ENCODE results near the gene CALY. TPM values are rescaled to one million over a fixed set of nuclear protein-coding genes. Genes with fewer than 3 reads are reported as not detected.

CALY gene
- polyA plus RNA-seq, 2 of the 4 experiments (the other 2 are of a cell fraction): 0.30 to 0.63 TPM

- FAIRE-seq: no peak
- Histone ChIP-seq H3K9me3 (no peaks in the 10 kb centered on the region), H3K4me1 (peaks cover 17% of the 10 kb centered on the region), H3K4me3 (no peak overlapping the region), H3K4me2 (no peak overlapping the region), H3K27ac (no peak overlapping the region)
- ChIA-PET POLR2A (no interaction called here), CTCF (interaction anchor here (1.2 to 1.8 kb wide), 3 partner anchors 7 to 19 kb away, joined by 5 to 6 read pairs (median 5); no protein-coding TSS in a partner anchor)
- 90% methylated on average over 8 of the region's 8 CpGs for WGBS (ENCODE audit: missing lambda C conversion rate)
- TF ChIP-seq MAFK (IDR thresholded peaks at IDR 0.05; ENCODE audit: partially characterized antibody): peak; percentile 14
- TF ChIP-seq TFCP2L1 (CRISPR knock-in tag; IDR thresholded peaks at IDR 0.05): no peak
- no peak for ATAC-seq
- no peak for DNase-seq (ENCODE audit: low read depth in 1 of 2, low spot score in 1 of 2)
These were observed 25.9 kb downstream of the CALY start for GRCh38 chr10:133310789-133311188.

- POLR2A ChIA-PET: no interaction called here
- ATAC-seq: no peak
- TF ChIP-seq ESRRA (IDR thresholded peaks at IDR 0.05; ENCODE audit: borderline replicate concordance, low read length) (no peak), ZFP36 (IDR thresholded peaks at IDR 0.05; ENCODE audit: borderline replicate concordance, partially characterized antibody) (no peak), CBX2 (IDR thresholded peaks at IDR 0.05; ENCODE audit: borderline replicate concordance, low read depth) (no peak), MYC (IDR thresholded peaks at IDR 0.05; ENCODE audit: borderline replicate concordance, low read length) (no peak), CHD4 (IDR thresholded peaks at IDR 0.05; ENCODE audit: borderline replicate concordance) (no peak), CBX8 (IDR thresholded peaks at IDR 0.05) (no peak), HOXB5 (CRISPR knock-in tag; IDR thresholded peaks at IDR 0.05) (no peak), JUN (IDR thresholded peaks at IDR 0.05) (no peak), USF2 (IDR thresholded peaks at IDR 0.05) (no peak)
- H3K4me2 ChIP-seq: no peak overlapping the region
- no peak for DNase-seq (ENCODE audit: low read depth in 1 of 2, low spot score in 1 of 2)
- 97% methylated on average over 15 of the region's 16 CpGs for WGBS (ENCODE audit: missing lambda C conversion rate)
- H3K27ac ChIP-seq: no peak overlapping the region
- peaks cover 17% of the 10 kb centered on the region for H3K4me1 ChIP-seq
- CTCF ChIA-PET: interaction anchor here (1.2 to 1.8 kb wide), 3 partner anchors 8 to 19 kb away, joined by 5 to 6 read pairs (median 5); no protein-coding TSS in a partner anchor
- no peaks in the 10 kb centered on the region for H3K9me3 ChIP-seq
- no peak overlapping the region for H3K4me3 ChIP-seq
- no peak for FAIRE-seq
These were observed 26.3 kb downstream of the CALY start for GRCh38 chr10:133310399-133310755.

- peak overlapping the region; percentile 98 for H3K4me2 ChIP-seq
- POLR2A ChIA-PET: no interaction called here
- ATAC-seq (no peak), FAIRE-seq (no peak), DNase-seq (ENCODE audit: low read depth in 1 of 2, low spot score in 1 of 2) (no peak)
- no peak overlapping the region; a peak in 1 of 6 replicates for H3K27ac ChIP-seq
- H3K4me1 ChIP-seq: peaks cover 17% of the 10 kb centered on the region
- no peaks in the 10 kb centered on the region for H3K9me3 ChIP-seq
- H3K4me3 ChIP-seq: no peak overlapping the region; the same call in 2 of the 3 replicates
- 88% methylated on average over 26 of the region's 33 CpGs for WGBS (ENCODE audit: missing lambda C conversion rate)
- TF ChIP-seq EP300 (IDR thresholded peaks at IDR 0.05): no peak
- no peak for TF ChIP-seq PHF8 (IDR thresholded peaks at IDR 0.05; ENCODE audit: borderline replicate concordance, low read depth)
- no peak for TF ChIP-seq EHF (CRISPR knock-in tag; IDR thresholded peaks at IDR 0.05)
- no peak for TF ChIP-seq E2F6 (IDR thresholded peaks at IDR 0.05; ENCODE audit: borderline replicate concordance, low read depth)
- no peak for TF ChIP-seq TFCP2L1 (CRISPR knock-in tag; IDR thresholded peaks at IDR 0.05)
- no peak for TF ChIP-seq RARB (CRISPR knock-in tag; IDR thresholded peaks at IDR 0.05)
- CTCF ChIA-PET: interaction anchor here (1.0 to 1.8 kb wide), 4 partner anchors 8 to 20 kb away, joined by 4 to 6 read pairs (median 5); no protein-coding TSS in a partner anchor
These were observed 26.8 kb downstream of the CALY start for GRCh38 chr10:133309720-133310398.

GRCh38 chr10:133309100-133309719 lies 27.5 kb downstream of the CALY start:
- peak in 1 of 2 experiments; percentile 39; a peak in 2 of 5 replicates for TF ChIP-seq JUN (IDR thresholded peaks at IDR 0.05)
- no peak for TF ChIP-seq FOSB (CRISPR knock-in tag; IDR thresholded peaks at IDR 0.05)
- ChIA-PET POLR2A (no interaction called here), CTCF (interaction anchor here (1.0 to 1.8 kb wide), 2 partner anchors 12 to 20 kb away, joined by 4 to 5 read pairs; no protein-coding TSS in a partner anchor)
- H3K27ac ChIP-seq: peak overlapping the region; percentile 92 to 97
- 65% methylated on average over 17 of the region's 46 CpGs for WGBS (ENCODE audit: missing lambda C conversion rate)
- FAIRE-seq (no peak), ATAC-seq (peak; percentile 46 to 83), DNase-seq (ENCODE audit: low read depth in 1 of 2, low spot score in 1 of 2) (peak; percentile 53 to 95)
- peaks cover 17% of the 10 kb centered on the region for H3K4me1 ChIP-seq
- H3K4me2 ChIP-seq: peak overlapping the region; percentile 98
- H3K9me3 ChIP-seq: no peaks in the 10 kb centered on the region
- peak overlapping the region; percentile 94 for H3K4me3 ChIP-seq
